Hepatocyte (in vitro differentiated cells): ENCODE measurements around the gene ALOX12B.

Source experiments
- CTCF ChIP-seq: fragments of 200-600 bp; sonication (generic); IDR thresholded peaks from 2 replicates; pipeline ENCODE4 v1.5.1; 2016; ENCODE audit warnings: antibody characterized with exemption, mild to moderate bottlenecking; ENCODE audit not compliant: poor library complexity
- EZH2 ChIP-seq: fragments of 200-600 bp; sonication (generic); IDR thresholded peaks from 2 replicates; pipeline ENCODE4 v1.6.1; 2016; ENCODE audit warnings: antibody characterized with exemption, mild to moderate bottlenecking, borderline replicate concordance

- no peak for TF ChIP-seq CTCF
- no peak for TF ChIP-seq EZH2
Measured at GRCh38 chr17:8089728-8090127, 2.2 kb upstream of the ALOX12B start.
